Measurements from ENCODE around the gene NUDT5.

The NUDT5 gene

DNA sequence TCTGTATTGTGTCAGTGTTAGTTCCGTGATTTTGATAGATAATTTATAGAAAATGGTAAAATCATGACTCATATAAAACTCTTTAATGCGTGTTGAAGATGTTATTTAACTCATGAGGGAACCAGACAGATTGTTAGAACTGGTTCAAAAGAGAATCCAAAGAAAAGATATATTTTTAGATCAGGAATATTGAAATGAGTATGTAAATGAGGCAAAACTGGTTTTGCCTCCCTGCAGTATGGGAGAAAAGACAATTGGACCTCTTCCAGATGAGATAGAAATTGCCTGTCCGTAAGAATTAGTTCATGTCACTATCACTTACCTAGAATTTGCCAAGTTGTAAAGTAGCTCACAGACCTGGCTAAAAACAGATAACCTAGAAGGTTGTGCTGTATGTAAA, 17.9 kb upstream of the NUDT5 start:
- no peaks in the 10 kb centered on the region for H3K9me3 ChIP-seq
- no peak overlapping the region for H3K4me3 ChIP-seq (ENCODE audit: low read depth in 1 of 2, low read length in 1 of 2)
- peaks cover 19 to 20% of the 10 kb centered on the region in 2 experiments for H3K4me1 ChIP-seq (ENCODE audit: control insufficient read depth in 1 of 2, insufficient read depth in 1 of 2, low read depth in 1 of 2, low read length in 1 of 2)
- H3K27me3 ChIP-seq: no peaks in the 10 kb centered on the region
- H3K27ac ChIP-seq: peak overlapping the region; percentile 87
- TF ChIP-seq, protein P1, sequence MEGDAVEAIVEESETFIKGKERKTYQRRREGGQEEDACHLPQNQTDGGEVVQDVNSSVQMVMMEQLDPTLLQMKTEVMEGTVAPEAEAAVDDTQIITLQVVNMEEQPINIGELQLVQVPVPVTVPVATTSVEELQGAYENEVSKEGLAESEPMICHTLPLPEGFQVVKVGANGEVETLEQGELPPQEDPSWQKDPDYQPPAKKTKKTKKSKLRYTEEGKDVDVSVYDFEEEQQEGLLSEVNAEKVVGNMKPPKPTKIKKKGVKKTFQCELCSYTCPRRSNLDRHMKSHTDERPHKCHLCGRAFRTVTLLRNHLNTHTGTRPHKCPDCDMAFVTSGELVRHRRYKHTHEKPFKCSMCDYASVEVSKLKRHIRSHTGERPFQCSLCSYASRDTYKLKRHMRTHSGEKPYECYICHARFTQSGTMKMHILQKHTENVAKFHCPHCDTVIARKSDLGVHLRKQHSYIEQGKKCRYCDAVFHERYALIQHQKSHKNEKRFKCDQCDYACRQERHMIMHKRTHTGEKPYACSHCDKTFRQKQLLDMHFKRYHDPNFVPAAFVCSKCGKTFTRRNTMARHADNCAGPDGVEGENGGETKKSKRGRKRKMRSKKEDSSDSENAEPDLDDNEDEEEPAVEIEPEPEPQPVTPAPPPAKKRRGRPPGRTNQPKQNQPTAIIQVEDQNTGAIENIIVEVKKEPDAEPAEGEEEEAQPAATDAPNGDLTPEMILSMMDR (IDR thresholded peaks at IDR 0.05): no peak
- peaks cover 44% of the 10 kb centered on the region for H3K36me3 ChIP-seq

- Histone ChIP-seq H3K4me3 (ENCODE audit: low read depth in 1 of 2, low read length in 1 of 2) (no peak overlapping the region), H3K27ac (no peak overlapping the region), H3K4me1 (ENCODE audit: control insufficient read depth in 1 of 2, insufficient read depth in 1 of 2, low read depth in 1 of 2, low read length in 1 of 2) (peaks cover 15% of the 10 kb centered on the region in 2 experiments), H3K36me3 (peaks cover 49% of the 10 kb centered on the region), H3K27me3 (no peaks in the 10 kb centered on the region), H3K9me3 (no peaks in the 10 kb centered on the region)
- TF ChIP-seq, protein P1 (IDR thresholded peaks at IDR 0.05): no peak
Observed at GRCh38 chr10:12212454-12212853, 16.8 kb upstream of the NUDT5 start.

DNA sequence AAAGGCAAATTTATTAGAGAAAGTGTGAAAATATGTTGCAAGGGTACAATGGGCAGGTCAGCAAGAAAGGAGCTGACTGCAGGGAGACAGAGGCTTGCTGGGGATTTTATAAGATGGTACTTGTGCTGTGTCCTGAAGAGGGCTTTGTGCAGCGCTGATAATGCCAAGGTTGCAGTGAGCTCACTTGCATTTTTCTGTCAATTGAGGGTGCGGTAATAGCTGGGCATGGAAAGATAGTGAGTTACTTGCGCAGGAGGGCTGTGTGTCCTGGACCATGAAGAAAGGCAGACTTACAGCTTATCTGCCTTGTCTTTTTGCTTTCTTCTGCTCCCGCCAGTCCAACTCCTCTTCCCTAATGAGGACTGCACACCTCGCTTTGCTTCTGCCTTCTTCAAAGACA, 12.8 kb upstream of the NUDT5 start:
- H3K4me1 ChIP-seq (ENCODE audit: control insufficient read depth in 1 of 2, insufficient read depth in 1 of 2, low read depth in 1 of 2, low read length in 1 of 2): no peaks in the 10 kb centered on the region
- no peak overlapping the region for H3K27ac ChIP-seq
- H3K36me3 ChIP-seq: peaks cover 46% of the 10 kb centered on the region
- TF ChIP-seq, protein P1 (IDR thresholded peaks at IDR 0.05): no peak
- H3K4me3 ChIP-seq (ENCODE audit: low read depth in 1 of 2, low read length in 1 of 2): no peak overlapping the region
- no peaks in the 10 kb centered on the region for H3K9me3 ChIP-seq
- H3K27me3 ChIP-seq: no peaks in the 10 kb centered on the region

DNA sequence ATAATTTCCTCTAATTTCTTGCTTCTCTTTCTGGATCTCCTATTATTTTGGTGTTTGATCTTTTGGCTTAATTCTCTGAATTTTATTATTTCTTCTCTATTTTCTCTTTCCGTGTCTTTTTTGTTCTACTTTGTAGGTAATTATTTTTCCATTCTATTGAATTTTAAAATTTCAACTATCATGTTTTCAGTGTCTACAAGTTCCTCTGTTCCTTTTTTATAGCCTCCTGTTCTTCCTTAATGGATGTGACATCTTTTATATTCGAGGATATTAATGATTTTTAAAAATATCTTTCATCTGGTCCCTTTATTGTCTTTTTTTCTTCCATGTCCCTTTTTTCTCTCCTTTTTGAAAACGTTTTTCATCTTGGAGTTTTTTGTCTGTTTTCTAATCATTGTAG, 11.4 kb upstream of the NUDT5 start:
- Histone ChIP-seq H3K4me3 (ENCODE audit: low read depth in 1 of 2, low read length in 1 of 2) (no peak overlapping the region), H3K9me3 (no peaks in the 10 kb centered on the region), H3K36me3 (peaks cover 51% of the 10 kb centered on the region), H3K27me3 (no peaks in the 10 kb centered on the region), H3K27ac (no peak overlapping the region), H3K4me1 (ENCODE audit: control insufficient read depth in 1 of 2, insufficient read depth in 1 of 2, low read depth in 1 of 2, low read length in 1 of 2) (no peaks in the 10 kb centered on the region)
- TF ChIP-seq, protein P1 (IDR thresholded peaks at IDR 0.05): no peak

DNA sequence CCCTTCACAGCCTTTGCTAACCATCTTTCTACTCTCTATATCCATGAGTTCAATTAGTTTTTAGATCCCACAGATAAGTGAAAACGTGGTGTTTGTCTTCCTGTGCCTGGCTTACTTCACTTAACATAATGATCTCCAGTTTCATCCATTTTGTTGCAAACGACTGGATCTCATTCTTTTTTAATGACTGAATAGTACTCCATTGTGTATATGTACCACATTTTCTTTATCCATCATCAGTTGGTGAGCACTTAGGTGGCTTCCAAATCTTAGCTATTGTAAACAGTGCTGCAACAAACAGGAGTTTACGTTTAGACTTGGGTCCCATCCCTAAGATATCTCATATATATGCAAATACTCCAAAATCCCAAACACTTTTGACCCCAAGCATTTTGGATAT, 9.4 kb upstream of the NUDT5 start:
- Histone ChIP-seq H3K9me3 (no peaks in the 10 kb centered on the region), H3K27ac (no peak overlapping the region), H3K36me3 (peaks cover 44% of the 10 kb centered on the region), H3K4me3 (ENCODE audit: low read depth in 1 of 2, low read length in 1 of 2) (no peak overlapping the region), H3K27me3 (no peaks in the 10 kb centered on the region), H3K4me1 (ENCODE audit: control insufficient read depth in 1 of 2, insufficient read depth in 1 of 2, low read depth in 1 of 2, low read length in 1 of 2) (peaks cover 10 to 14% of the 10 kb centered on the region in 2 experiments)
- TF ChIP-seq, protein P1 (IDR thresholded peaks at IDR 0.05): no peak

- Histone ChIP-seq H3K27me3 (no peaks in the 10 kb centered on the region), H3K4me1 (ENCODE audit: control insufficient read depth in 1 of 2, insufficient read depth in 1 of 2, low read depth in 1 of 2, low read length in 1 of 2) (peaks cover 33 to 38% of the 10 kb centered on the region in 2 experiments), H3K27ac (no peak overlapping the region), H3K9me3 (no peaks in the 10 kb centered on the region), H3K36me3 (peaks cover 29% of the 10 kb centered on the region), H3K4me3 (ENCODE audit: low read depth in 1 of 2, low read length in 1 of 2) (no peak overlapping the region)
- TF ChIP-seq, protein P1 (IDR thresholded peaks at IDR 0.05): no peak
Observed at GRCh38 chr10:12202226-12202625, 6.5 kb upstream of the NUDT5 start.

Measured in neutrophil (primary cell).